Right cardiac atrium (tissue), 5 donors: ENCODE results near the gene FSHR. TPM values are rescaled to one million over a fixed set of nuclear protein-coding genes. Genes with fewer than 3 reads are reported as not detected.

Source experiments
- ATAC-seq, 2 donors: fragments of 200-7000 bp; cut with Tn5 transposase; one replicate each; pipeline versions ENCODE4 v1.8.0 to v1.9.1; 2020; ENCODE audit warnings: moderate library complexity in 2 of 2, mild to moderate bottlenecking in 1 of 2
- DNase-seq, 3 donors: peaks; one replicate each; pipeline ENCODE4 v3.0.0-alpha.2; 2020
- H3K27ac ChIP-seq: one replicate; pipeline ENCODE4 v1.5.1; 2013; ENCODE audit warnings: mild to moderate bottlenecking, low read length, control low read depth, moderate library complexity
- H3K27me3 ChIP-seq: one replicate; pipeline ENCODE4 v1.6.1; 2013; ENCODE audit not compliant: control insufficient read depth, insufficient read depth
- H3K4me1 ChIP-seq: one replicate; pipeline ENCODE4 v1.6.1; 2013; ENCODE audit warnings: low read length; ENCODE audit not compliant: control insufficient read depth, insufficient read depth
- H3K4me3 ChIP-seq: one replicate; pipeline ENCODE4 v1.5.1; 2013; ENCODE audit warnings: low read length, control low read depth
- H3K9me3 ChIP-seq: one replicate; pipeline ENCODE4 v1.6.1; 2013; ENCODE audit warnings: low read length; ENCODE audit not compliant: control insufficient read depth
- WGBS: extraction: QIAGEN DNeasy Blood & Tissue Kit; methylation state at CpG from one replicate; pipeline ENCODE4 v1.1.7; 2013; 5-methylcytosine and 5-hydroxymethylcytosine counted together
- intact Hi-C, 4 donors: fragments of 100-400 bp; cut with DNase I; formaldehyde crosslinking; loops; one replicate each; pipeline versions ENCODE4 v1.11.0 to v1.14.0; 2022 to 2023
- polyA plus RNA-seq: library from polyadenylated mRNA; stranded (reverse); fragments of 200-250 nt; gene quantifications from one replicate; pipeline ENCODE4 v1.2.3, GENCODE V29; 2013
- total RNA-seq, 4 donors: library from RNA; stranded (reverse); fragmentation: NEBNext Ultra II Directional; extraction: Animal tissue kit (Norgen Biotek cat#: 25700); gene quantifications; one replicate each; pipeline ENCODE4 v1.2.1, GENCODE V29; 2021
- donor health status: healthy with polysubstance abuse.
- donor health status: DM: no; HTN: yes; CAD: no.
- donor health status: DM: no; HTN: no; CAD: no.
- donor health status: DM: no; HTN: yes; CAD: no; lungs with severe emphysema.
- donor health status: DM: yes; HTN: yes; CAD: no.

The FSHR gene
- total and polyA plus RNA-seq, 5 donors, result 0.11 to 0.39 (median 0.22) TPM; not detected in 1

- no peaks in the 10 kb centered on the region for H3K27me3 ChIP-seq
- DNase-seq, result no peak
- 66% methylated on average over 3 of the region's 3 CpGs for WGBS
- H3K4me3 ChIP-seq, result no peak overlapping the region
- intact Hi-C loops, result no loop called here
- no peak for ATAC-seq
- H3K9me3 ChIP-seq, result no peaks in the 10 kb centered on the region
- no peak overlapping the region for H3K27ac ChIP-seq
- no peaks in the 10 kb centered on the region for H3K4me1 ChIP-seq
Observed at GRCh38 chr2:49165662-49166061, 11.3 kb upstream of the FSHR start.

- intact Hi-C loops, result no loop called here
- ATAC-seq, result no peak
- no peak overlapping the region for H3K27ac ChIP-seq
- H3K4me1 ChIP-seq, result no peaks in the 10 kb centered on the region
- 37% methylated on average over 1 of the region's 1 CpG for WGBS
- DNase-seq, result no peak
- no peaks in the 10 kb centered on the region for H3K9me3 ChIP-seq
- no peak overlapping the region for H3K4me3 ChIP-seq
- no peaks in the 10 kb centered on the region for H3K27me3 ChIP-seq
Observed at GRCh38 chr2:49164729-49165128, 10.4 kb upstream of the FSHR start.

GRCh38 chr2:49162151-49162550, 7.8 kb upstream of the FSHR start:
- ATAC-seq, result no peak
- Histone ChIP-seq H3K27ac (no peak overlapping the region), H3K27me3 (no peaks in the 10 kb centered on the region), H3K4me3 (no peak overlapping the region), H3K4me1 (no peaks in the 10 kb centered on the region), H3K9me3 (no peaks in the 10 kb centered on the region)
- 64% methylated on average over 1 of the region's 1 CpG for WGBS
- intact Hi-C loops, result no loop called here
- DNase-seq, result no peak

GRCh38 chr2:49154891-49155290, 576 bp upstream of the FSHR start:
- ATAC-seq (no peak), DNase-seq (no peak)
- Histone ChIP-seq H3K4me3 (no peak overlapping the region), H3K27ac (no peak overlapping the region), H3K9me3 (no peaks in the 10 kb centered on the region), H3K4me1 (no peaks in the 10 kb centered on the region), H3K27me3 (no peaks in the 10 kb centered on the region)
- WGBS, result 28% methylated on average over 7 of the region's 7 CpGs
- intact Hi-C loops, result no loop called here

- DNase-seq, result no peak
- Histone ChIP-seq H3K27ac (no peak overlapping the region), H3K9me3 (no peaks in the 10 kb centered on the region), H3K27me3 (no peaks in the 10 kb centered on the region), H3K4me1 (no peaks in the 10 kb centered on the region), H3K4me3 (no peak overlapping the region)
- intact Hi-C loops, result no loop called here
- WGBS, result 12% methylated on average over 2 of the region's 2 CpGs
- ATAC-seq, result no peak
Observed at GRCh38 chr2:49153252-49153651, 1.1 kb downstream of the FSHR start.

- peak in 1 of 2 donors; percentile 41 for ATAC-seq
Observed at GRCh38 chr2:49152824-49153223, 1.5 kb downstream of the FSHR start.

GRCh38 chr2:49146401-49146800, 7.9 kb downstream of the FSHR start:
- no peaks in the 10 kb centered on the region for H3K27me3 ChIP-seq
- no peak overlapping the region for H3K27ac ChIP-seq
- no peaks in the 10 kb centered on the region for H3K9me3 ChIP-seq
- no peaks in the 10 kb centered on the region for H3K4me1 ChIP-seq
- H3K4me3 ChIP-seq, result no peak overlapping the region
- intact Hi-C loops, result no loop called here
- WGBS, result 52% methylated on average over 3 of the region's 3 CpGs
- DNase-seq, result no peak
- ATAC-seq, result no peak

More at GRCh38 chr2:49152824-49153223, 1.5 kb downstream of the FSHR start:
- H3K9me3 ChIP-seq, result no peaks in the 10 kb centered on the region
- no peak overlapping the region for H3K4me3 ChIP-seq
- no peak overlapping the region for H3K27ac ChIP-seq
- DNase-seq, result no peak
- intact Hi-C loops, result no loop called here
- no peaks in the 10 kb centered on the region for H3K27me3 ChIP-seq
- no peaks in the 10 kb centered on the region for H3K4me1 ChIP-seq

- Histone ChIP-seq H3K4me1 (no peaks in the 10 kb centered on the region), H3K4me3 (no peak overlapping the region), H3K27me3 (no peaks in the 10 kb centered on the region), H3K9me3 (no peaks in the 10 kb centered on the region), H3K27ac (no peak overlapping the region)
- 58% methylated on average over 1 of the region's 1 CpG for WGBS
- intact Hi-C loops, result no loop called here
- DNase-seq (no peak), ATAC-seq (no peak)
Observed at GRCh38 chr2:49131801-49132200, 22.5 kb downstream of the FSHR start.

GRCh38 chr2:49129034-49129433, 25.3 kb downstream of the FSHR start:
- 30% methylated on average over 1 of the region's 1 CpG for WGBS
- ATAC-seq (peak; percentile 56 to 85), DNase-seq (no peak)
- H3K9me3 ChIP-seq, result no peaks in the 10 kb centered on the region
- H3K4me1 ChIP-seq, result no peaks in the 10 kb centered on the region
- intact Hi-C loops, result no loop called here
- H3K27me3 ChIP-seq, result no peaks in the 10 kb centered on the region
- H3K4me3 ChIP-seq, result no peak overlapping the region
- no peak overlapping the region for H3K27ac ChIP-seq

GRCh38 chr2:49123600-49123999, 30.7 kb downstream of the FSHR start:
- 0% methylated on average over 1 of the region's 1 CpG for WGBS
- H3K9me3 ChIP-seq, result no peaks in the 10 kb centered on the region
- no peak overlapping the region for H3K4me3 ChIP-seq
- no peaks in the 10 kb centered on the region for H3K27me3 ChIP-seq
- ATAC-seq, result no peak
- H3K4me1 ChIP-seq, result no peaks in the 10 kb centered on the region
- no peak for DNase-seq
- intact Hi-C loops, result no loop called here
- H3K27ac ChIP-seq, result no peak overlapping the region

- ATAC-seq, result no peak
- H3K9me3 ChIP-seq, result no peaks in the 10 kb centered on the region
- intact Hi-C loops, result no loop called here
- WGBS, result 71% methylated on average over 4 of the region's 4 CpGs
- no peak for DNase-seq
- H3K27ac ChIP-seq, result no peak overlapping the region
- no peaks in the 10 kb centered on the region for H3K4me1 ChIP-seq
- H3K27me3 ChIP-seq, result no peaks in the 10 kb centered on the region
- H3K4me3 ChIP-seq, result no peak overlapping the region
Observed at GRCh38 chr2:49122107-49122506, 32.2 kb downstream of the FSHR start.

GRCh38 chr2:49113046-49113445, 41.3 kb downstream of the FSHR start:
- intact Hi-C loops, result no loop called here
- Histone ChIP-seq H3K4me3 (no peak overlapping the region), H3K9me3 (no peaks in the 10 kb centered on the region), H3K4me1 (no peaks in the 10 kb centered on the region), H3K27ac (no peak overlapping the region), H3K27me3 (no peaks in the 10 kb centered on the region)
- no peak for DNase-seq
- WGBS, result 83% methylated on average over 2 of the region's 2 CpGs
- ATAC-seq, result no peak
